GM03348 (cell line): ENCODE measurements around the gene HRH4.

Source experiments
- DNase-seq: peaks from one replicate; pipeline ENCODE4 v3.0.0; 2012; ENCODE audit warnings: low spot score

Gene HRH4

GRCh38 chr18:24466771-24467170, 6.3 kb downstream of the HRH4 start:
- DNase-seq: no peak

- no peak for DNase-seq
Measured at GRCh38 chr18:24470022-24470618, 9.7 kb downstream of the HRH4 start.

- no peak for DNase-seq
Measured at GRCh38 chr18:24470805-24471204, 10.4 kb downstream of the HRH4 start.

GRCh38 chr18:24472591-24472990, 12.2 kb downstream of the HRH4 start:
- DNase-seq: no peak

GRCh38 chr18:24474406-24474805, 14.0 kb downstream of the HRH4 start:
- DNase-seq: no peak

GRCh38 chr18:24475926-24476589, 15.6 kb downstream of the HRH4 start:
- DNase-seq: no peak

GRCh38 chr18:24479371-24479770, 18.9 kb downstream of the HRH4 start:
- no peak for DNase-seq

- no peak for DNase-seq
Measured at GRCh38 chr18:24482821-24483220, 22.4 kb downstream of the HRH4 start.

- DNase-seq: no peak
Measured at GRCh38 chr18:24485681-24486080, 25.2 kb downstream of the HRH4 start.

GRCh38 chr18:24486684-24487083, 26.2 kb downstream of the HRH4 start:
- no peak for DNase-seq

GRCh38 chr18:24488824-24489493, 28.5 kb downstream of the HRH4 start:
- DNase-seq: peak; percentile 55

- peak; percentile 40 for DNase-seq
Measured at GRCh38 chr18:24490539-24490938, 30.1 kb downstream of the HRH4 start.

- DNase-seq: no peak
Measured at GRCh38 chr18:24491927-24492834, 31.7 kb downstream of the HRH4 start.

GRCh38 chr18:24494586-24494985, 34.1 kb downstream of the HRH4 start:
- DNase-seq: no peak

- DNase-seq: peak; percentile 61
Measured at GRCh38 chr18:24497031-24497754, 36.8 kb downstream of the HRH4 start.

- DNase-seq: peak; percentile 54
Measured at GRCh38 chr18:24499814-24500213, 39.4 kb downstream of the HRH4 start.

GRCh38 chr18:24500217-24500616, 39.8 kb downstream of the HRH4 start:
- peak; percentile 16 for DNase-seq

GRCh38 chr18:24500766-24501165, 40.3 kb downstream of the HRH4 start:
- DNase-seq: no peak

- DNase-seq: no peak
Measured at GRCh38 chr18:24502667-24503523, 42.5 kb downstream of the HRH4 start.

GRCh38 chr18:24504401-24504800, 44.0 kb downstream of the HRH4 start:
- no peak for DNase-seq

GRCh38 chr18:24506175-24506574, 45.7 kb downstream of the HRH4 start:
- no peak for DNase-seq
